ENCODE data around the gene FAM24B. TPM values are rescaled to one million over a fixed set of nuclear protein-coding genes. Genes with fewer than 3 reads are reported as not detected.

FAM24B gene
- total and polyA plus RNA-seq, 2 donors (not counting 3 experiments of a cell fraction or from before 2014, with no cell fraction given) = 9.3 to 10.6 TPM

- no peak overlapping the region for H3K9ac ChIP-seq (replicated peaks; ENCODE audit: extremely low read depth, insufficient read depth, low read length)
- H2AFZ ChIP-seq (ENCODE audit: low read depth, low read length) = no peak overlapping the region
- H3K9me1 ChIP-seq (replicated peaks; ENCODE audit: control insufficient read depth, extremely low read depth, insufficient read depth, low read length) = no peaks in the 10 kb centered on the region
- H3K4me2 ChIP-seq (ENCODE audit: insufficient read depth, low read length) = no peak overlapping the region
- H3K79me2 ChIP-seq (ENCODE audit: control insufficient read depth, insufficient read depth, low read length) = peaks cover 50% of the 10 kb centered on the region
- intact Hi-C loops (cut with micrococcal nuclease) (loop anchor here (10.0 kb wide), 1 partner anchor 362 kb away; no protein-coding TSS in a partner anchor), dilution Hi-C loops (cut with MboI; ENCODE audit: extremely low pct_ligation_motif_present, low sequenced_read_pairs) (no loop called here)
- DNase-seq (ENCODE audit: low read depth, low spot score) (no peak), FAIRE-seq (no peak)
- H4K20me1 ChIP-seq (replicated peaks; ENCODE audit: control insufficient read depth, extremely low read depth, insufficient read depth, low read length) = no peaks in the 10 kb centered on the region
- no peaks in the 10 kb centered on the region for H3K9me3 ChIP-seq (replicated peaks; ENCODE audit: control insufficient read depth, insufficient read depth, low read length)
- TF ChIP-seq GATA2 (IDR thresholded peaks at IDR 0.05; ENCODE audit: insufficient read depth, insufficient read length, low read depth, low read length) = no peak
- no peak for TF ChIP-seq JUN (IDR thresholded peaks at IDR 0.05; ENCODE audit: borderline replicate concordance, insufficient read depth, insufficient read length, low read depth)
- TF ChIP-seq EZH2 (IDR thresholded peaks at IDR 0.05; ENCODE audit: borderline replicate concordance, low read depth, low read length, severe bottlenecking) = no peak
- no peak for TF ChIP-seq MYC (IDR thresholded peaks at IDR 0.05; ENCODE audit: low read depth, low read length)
- TF ChIP-seq MAX (IDR thresholded peaks at IDR 0.05; ENCODE audit: insufficient read depth, insufficient read length) = no peak
- no peak for TF ChIP-seq CTCF (IDR thresholded peaks at IDR 0.05; ENCODE audit: extremely low read depth in 1 of 2, insufficient read depth in 1 of 2, low read depth in 1 of 2, low read length in 2 of 2)
- TF ChIP-seq POLR2AphosphoS5 (IDR thresholded peaks at IDR 0.05; ENCODE audit: insufficient read depth, low read depth, low read length) = no peak
- TF ChIP-seq FOS (IDR thresholded peaks at IDR 0.05; ENCODE audit: borderline replicate concordance, insufficient read depth, low read length) = no peak
- no peak for TF ChIP-seq POLR2A (IDR thresholded peaks at IDR 0.05; ENCODE audit: low read depth, low read length)
- no peak overlapping the region for H3K4me3 ChIP-seq (replicated peaks in 1 of 3; ENCODE audit: insufficient read depth in 1 of 3, low read depth in 1 of 3, low read length in 3 of 3)
- BruUV-seq (replicated peaks) = no TSS peak
- H3K4me1 ChIP-seq (ENCODE audit: control insufficient read depth, extremely low read depth, insufficient read depth, low read length) = peaks cover 52% of the 10 kb centered on the region
- ChIA-PET POLR2A (no interaction called here), CTCF (no interaction called here)
- no peaks in the 10 kb centered on the region for H3K36me3 ChIP-seq (ENCODE audit: control insufficient read depth in 2 of 2, extremely low read depth in 1 of 2, insufficient read depth in 2 of 2, low read length in 2 of 2)
- no peaks in the 10 kb centered on the region for H3K27me3 ChIP-seq (ENCODE audit: control insufficient read depth in 2 of 2, insufficient read depth in 2 of 2, low read length in 2 of 2)
- no peak overlapping the region for H3K27ac ChIP-seq (ENCODE audit: insufficient read depth, low read depth, low read length)
These were observed 22.5 kb downstream of the FAM24B start for GRCh38 chr10:122856902-122857301.
